Cardiac fibroblast (primary cell): ENCODE data around the gene PLTP.

Source experiments
- DNase-seq, 2 donors: peaks; one replicate each; pipeline versions ENCODE4 v3.0.0 to v3.0.0-alpha.2; 2010; ENCODE audit warnings: low read depth in 2 of 2
- H3K4me3 ChIP-seq, 2 donors: replicated peaks in 1 of 2; 1 replicate in 1 of 2; 2 replicates in 1 of 2; pipeline ENCODE4 v1.5.1; 2011; ENCODE audit warnings: low read depth in 2 of 2, low read length in 2 of 2, mild to moderate bottlenecking in 2 of 2, moderate library complexity in 1 of 2
- TF ChIP-seq, protein P1 (sequence below): IDR thresholded peaks from one replicate; pipeline ENCODE4 v1.5.1; 2011; ENCODE audit warnings: low read depth, mild to moderate bottlenecking, low read length, inconsistent platforms

Gene PLTP

DNA sequence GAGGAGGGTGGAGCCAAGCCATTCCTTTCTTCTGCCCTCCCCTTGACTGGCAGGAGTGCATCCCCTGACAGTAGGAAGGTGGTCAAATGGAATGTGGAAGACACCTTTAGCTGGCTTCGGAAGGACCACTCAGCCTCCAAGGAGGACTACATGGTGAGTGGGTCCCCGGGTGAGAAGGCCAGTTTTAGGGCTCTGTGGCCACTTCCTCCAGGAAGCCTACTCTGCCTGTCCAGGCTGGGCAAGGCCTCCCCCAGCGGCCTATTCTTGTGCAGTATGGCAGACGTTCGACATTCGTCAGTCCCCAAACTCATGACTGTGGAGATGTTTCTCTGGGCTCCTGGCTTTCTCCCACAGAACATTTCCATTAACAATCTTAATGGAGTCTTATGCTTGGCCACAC lies 31.7 kb upstream of the PLTP start:
- TF ChIP-seq, protein P1, sequence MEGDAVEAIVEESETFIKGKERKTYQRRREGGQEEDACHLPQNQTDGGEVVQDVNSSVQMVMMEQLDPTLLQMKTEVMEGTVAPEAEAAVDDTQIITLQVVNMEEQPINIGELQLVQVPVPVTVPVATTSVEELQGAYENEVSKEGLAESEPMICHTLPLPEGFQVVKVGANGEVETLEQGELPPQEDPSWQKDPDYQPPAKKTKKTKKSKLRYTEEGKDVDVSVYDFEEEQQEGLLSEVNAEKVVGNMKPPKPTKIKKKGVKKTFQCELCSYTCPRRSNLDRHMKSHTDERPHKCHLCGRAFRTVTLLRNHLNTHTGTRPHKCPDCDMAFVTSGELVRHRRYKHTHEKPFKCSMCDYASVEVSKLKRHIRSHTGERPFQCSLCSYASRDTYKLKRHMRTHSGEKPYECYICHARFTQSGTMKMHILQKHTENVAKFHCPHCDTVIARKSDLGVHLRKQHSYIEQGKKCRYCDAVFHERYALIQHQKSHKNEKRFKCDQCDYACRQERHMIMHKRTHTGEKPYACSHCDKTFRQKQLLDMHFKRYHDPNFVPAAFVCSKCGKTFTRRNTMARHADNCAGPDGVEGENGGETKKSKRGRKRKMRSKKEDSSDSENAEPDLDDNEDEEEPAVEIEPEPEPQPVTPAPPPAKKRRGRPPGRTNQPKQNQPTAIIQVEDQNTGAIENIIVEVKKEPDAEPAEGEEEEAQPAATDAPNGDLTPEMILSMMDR, result no peak
- H3K4me3 ChIP-seq, result no peak overlapping the region
- no peak for DNase-seq

DNA sequence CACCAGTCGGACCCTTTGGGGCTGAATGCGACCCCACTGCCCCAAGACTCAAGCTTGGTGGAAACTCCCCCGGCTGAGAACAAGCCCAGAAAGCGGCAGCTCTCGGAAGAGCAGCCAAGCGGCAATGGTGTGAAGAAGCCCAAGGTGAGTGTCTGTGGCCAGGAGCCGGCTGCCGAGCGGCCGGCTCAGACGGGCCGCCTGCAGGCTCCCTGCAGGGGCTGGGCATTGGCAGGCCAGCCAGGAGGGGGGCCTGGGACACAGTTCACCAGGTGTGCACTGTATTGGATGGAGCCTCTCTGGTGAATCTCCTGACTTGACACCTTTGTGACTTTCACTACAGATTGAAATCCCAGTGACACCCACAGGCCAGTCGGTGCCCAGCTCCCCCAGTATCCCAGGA lies 28.5 kb upstream of the PLTP start:
- TF ChIP-seq, protein P1, result no peak
- H3K4me3 ChIP-seq, result no peak overlapping the region
- DNase-seq, result no peak

DNA sequence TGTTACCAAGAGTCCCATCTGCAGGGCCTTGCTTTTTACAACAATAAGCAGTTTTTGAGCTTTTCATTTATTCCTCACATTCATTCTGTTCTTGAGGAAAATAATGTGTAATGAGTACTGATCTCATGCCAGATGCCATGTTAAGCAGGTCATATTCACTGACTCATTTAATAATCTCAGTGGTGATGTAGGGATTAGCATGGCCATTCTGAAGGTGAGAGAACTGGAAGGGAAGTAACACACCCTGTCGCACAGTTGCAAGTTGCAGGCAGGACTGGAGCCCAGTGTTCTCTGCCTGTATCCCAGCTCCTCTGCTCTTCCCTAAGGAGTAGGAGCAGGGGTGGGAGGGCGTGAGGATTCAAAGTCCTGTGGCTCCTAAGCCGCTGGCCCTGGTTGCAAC lies 28.1 kb upstream of the PLTP start:
- no peak overlapping the region for H3K4me3 ChIP-seq
- no peak for DNase-seq
- TF ChIP-seq, protein P1, result no peak

DNA sequence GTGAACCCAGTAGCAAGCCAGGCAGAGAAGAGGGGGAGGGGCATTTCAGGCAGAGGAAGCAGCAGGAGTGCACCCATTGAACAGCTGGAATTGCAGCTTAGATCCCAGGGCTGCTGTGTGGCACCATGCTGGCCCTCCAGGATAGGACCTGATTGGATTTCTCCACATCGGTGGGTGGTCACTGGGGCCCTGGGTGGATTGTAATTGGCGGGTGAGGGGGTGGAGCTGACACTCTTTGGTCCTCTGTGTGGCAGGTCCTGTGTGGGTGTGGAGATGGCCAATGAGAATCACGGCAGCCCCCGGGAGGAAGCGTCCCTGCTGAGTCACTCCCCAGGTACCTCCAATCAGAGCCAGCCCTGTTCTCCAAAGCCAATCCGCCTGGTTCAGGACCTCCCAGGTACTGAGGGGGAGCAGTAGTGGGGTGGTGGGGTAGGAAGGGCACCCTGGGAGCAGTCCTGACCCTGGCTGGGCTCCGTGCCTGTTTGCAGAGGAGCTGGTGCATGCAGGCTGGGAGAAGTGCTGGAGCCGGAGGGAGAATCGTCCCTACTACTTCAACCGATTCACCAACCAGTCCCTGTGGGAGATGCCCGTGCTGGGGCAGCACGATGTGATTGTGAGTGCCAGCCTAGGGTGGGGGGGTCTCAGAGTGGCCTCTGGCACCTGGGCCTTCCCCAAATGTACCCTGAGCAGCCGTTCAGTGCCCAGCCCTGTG lies 26.9 kb upstream of the PLTP start:
- no peak overlapping the region for H3K4me3 ChIP-seq
- TF ChIP-seq, protein P1, result no peak
- DNase-seq, result no peak

DNA sequence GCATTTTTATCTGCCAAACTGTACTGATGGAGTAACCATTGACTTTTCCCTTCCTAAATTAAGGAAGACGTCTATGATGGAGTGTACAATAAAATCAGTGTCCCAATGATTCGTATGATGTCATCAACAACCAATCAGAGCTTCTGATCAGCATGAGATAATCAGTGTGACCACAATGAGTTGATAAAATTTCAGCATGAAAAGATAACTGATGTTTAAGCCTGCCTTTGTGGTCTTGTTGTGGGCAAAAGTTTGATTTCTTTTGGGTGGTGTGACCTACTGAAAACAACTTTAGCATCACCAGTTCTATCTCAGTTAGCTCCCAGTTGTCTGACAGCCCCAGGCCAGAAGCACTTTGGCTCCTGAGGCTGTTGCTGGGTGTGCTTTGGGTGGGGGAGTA lies 25.8 kb upstream of the PLTP start:
- DNase-seq, result no peak
- TF ChIP-seq, protein P1, result no peak
- H3K4me3 ChIP-seq, result no peak overlapping the region

DNA sequence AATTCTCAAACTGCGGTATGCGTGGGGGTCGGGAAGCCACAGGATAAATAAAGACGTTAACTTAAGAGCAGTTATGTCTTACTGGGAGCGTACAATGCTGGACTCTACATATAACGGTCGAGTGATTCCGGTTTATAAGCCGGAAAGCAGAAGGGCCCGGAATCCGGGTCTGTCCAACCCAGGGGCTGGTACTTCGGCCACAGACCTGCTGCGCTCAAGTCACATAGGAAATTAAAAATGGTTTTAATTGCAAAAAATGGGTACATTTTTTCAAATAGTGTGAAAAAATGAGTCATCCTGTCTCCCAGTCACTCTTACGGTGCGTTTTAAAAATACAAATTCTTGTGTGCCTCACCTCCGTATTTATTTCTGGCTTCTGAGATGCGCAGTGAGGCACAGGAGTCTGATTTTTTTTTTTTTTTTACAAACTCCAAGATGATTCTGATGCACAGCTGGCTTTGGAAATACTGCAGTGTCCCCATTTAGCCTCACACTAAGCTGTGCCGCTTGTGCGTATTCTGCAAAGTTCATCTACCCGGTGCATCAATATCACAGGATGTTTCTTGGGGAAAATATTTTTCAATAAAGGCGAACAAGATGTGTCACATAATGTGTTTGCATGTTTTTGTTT lies 23.6 kb upstream of the PLTP start:
- TF ChIP-seq, protein P1, result no peak
- peak overlapping the region; percentile 57 to 67 for H3K4me3 ChIP-seq
- peak; percentile 33 to 53 for DNase-seq
